GM19023 (cell line): ENCODE measurements around the gene DNM2.
A peak's percentile ranks its signal among the peaks of the same experiment; 100 is the strongest.

Experiments used
- ATAC-seq: cut with Tn5 transposase; IDR thresholded peaks from one replicate; pipeline ENCODE4 v1.9.1; 2021; ENCODE audit warnings: mild to moderate bottlenecking, moderate library complexity; ENCODE audit not compliant: unreplicated experiment

Gene DNM2

DNA sequence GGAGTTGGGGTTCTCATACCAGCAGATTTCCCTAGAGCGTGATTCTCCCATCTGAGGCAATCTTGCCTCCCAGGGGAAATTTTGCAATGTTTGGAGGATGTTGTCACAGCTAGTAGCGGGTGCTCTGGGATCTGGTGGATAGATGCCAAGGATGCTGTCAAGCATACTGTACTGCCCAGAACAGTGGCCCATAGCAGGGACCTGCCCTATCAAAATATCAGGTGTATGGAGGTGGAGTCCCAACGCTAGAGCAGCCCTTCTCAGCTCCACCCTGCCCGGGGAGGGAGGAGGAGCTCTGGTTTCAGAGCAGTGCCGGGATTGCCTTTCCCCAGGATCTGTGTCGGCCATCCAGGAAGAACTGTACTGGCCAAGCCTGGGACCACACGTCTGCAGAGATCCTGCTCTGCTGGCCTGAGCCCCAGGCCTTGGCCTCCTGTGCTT lies 27.5 kb upstream of the DNM2 start:
- no peak for ATAC-seq

DNA sequence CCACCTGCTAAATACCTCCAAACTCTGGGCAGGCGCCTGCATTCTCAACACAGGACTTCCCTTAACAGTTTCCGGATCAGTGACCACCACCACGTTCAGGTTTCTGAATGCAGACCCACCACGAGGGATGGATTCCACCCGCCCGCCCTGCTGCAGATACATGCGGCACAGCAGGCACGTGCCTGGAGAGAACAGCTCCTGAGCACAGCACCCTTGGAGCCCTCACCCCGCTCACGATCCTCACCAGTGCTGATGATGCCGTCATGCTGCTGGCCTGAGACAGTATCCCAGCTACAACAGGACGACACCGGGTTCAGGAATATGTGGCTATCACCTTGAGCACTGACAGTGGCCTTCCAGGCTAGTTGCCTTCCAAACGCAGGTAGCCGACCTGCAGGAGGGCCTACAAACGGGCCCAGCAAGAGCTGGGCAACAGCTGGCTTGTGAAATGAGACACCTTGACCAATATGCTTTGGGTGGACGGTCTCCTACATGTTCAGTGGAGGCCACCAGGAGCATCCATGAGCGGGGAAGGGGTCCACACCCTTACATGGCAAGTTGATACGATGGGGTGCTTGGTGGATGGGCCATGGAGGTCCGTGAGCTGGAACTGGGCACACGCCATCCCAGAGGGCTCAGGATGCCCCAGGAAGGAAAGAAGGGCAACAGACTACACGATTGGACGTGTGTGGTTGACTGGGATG lies 26.5 kb upstream of the DNM2 start:
- ATAC-seq, result no peak

DNA sequence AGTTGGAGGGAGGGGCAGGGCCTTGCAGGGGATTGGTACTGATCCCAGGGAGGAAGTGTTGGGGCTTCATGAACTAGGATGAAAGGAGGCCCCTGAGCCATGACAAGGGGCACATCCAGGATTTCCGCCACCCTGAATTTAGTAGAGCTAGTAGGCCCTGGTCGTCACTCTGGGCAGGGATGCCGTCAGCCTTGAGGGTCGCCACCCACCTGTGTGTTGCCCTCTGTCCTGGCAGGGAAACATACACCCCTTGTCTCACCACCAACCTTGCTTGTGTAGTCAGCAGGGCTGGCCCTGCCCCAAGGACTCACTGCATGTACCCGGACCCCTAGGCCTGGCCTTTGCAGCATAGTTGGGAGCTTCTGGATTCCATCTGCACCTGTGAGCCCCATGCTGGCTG lies 26.0 kb upstream of the DNM2 start:
- ATAC-seq, result no peak

DNA sequence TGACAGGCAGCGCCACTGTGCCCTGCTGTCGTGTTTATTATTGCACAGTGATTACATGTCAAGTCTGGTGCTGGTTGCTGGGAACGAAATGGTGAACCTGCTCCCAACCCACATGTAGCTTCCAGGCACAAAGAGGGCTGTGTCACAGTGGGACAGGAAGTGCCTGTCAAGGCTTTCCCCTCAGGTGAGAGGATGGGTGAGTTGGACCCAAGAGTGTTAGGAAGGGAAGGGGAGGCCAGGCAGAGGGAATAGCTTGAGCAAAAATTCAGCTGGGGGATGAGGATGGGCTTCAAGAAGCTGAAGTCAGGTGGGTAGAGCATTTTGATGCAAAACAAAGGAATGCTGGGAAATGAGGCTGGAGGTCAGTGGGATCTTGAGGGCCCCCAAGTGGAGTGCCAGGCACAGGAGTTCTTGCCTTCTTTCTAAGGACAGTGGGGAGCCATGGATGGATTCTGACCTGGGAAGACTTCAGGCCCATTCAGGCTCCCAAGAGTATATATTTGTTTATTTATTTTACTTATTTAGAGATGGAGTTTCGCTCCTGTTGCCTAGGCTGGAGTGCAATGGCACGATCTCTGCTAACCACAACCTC lies 25.1 kb upstream of the DNM2 start:
- ATAC-seq, result no peak

DNA sequence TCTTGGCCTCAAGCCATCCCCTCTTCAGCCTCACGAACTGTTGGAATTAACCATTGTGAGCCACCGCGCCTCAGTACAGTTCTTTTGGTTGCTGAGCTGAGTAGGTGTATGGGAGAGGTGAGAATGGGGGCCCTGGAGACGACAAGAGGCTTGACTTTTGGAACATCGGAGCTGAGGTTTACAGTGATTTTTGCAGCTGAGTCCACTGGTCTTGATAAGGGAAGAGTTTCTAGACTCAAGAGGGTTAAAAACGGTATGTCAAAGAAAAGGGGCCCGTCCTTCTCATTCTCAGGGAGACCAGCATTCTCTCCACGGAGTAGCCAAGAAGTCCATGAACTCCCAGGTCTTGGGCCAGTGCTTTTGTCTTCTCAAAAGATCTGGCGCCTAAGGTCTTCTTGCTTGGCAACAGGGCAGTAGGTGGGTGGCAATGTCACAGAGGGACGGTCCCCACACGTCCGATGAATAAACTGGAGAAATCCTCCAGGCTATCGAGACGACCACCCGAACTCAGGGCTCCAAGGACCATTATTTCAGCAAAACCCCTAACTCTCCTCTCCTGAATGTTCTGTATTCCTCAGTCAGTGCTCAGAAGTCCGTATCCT lies 23.1 kb upstream of the DNM2 start:
- ATAC-seq, result no peak

DNA sequence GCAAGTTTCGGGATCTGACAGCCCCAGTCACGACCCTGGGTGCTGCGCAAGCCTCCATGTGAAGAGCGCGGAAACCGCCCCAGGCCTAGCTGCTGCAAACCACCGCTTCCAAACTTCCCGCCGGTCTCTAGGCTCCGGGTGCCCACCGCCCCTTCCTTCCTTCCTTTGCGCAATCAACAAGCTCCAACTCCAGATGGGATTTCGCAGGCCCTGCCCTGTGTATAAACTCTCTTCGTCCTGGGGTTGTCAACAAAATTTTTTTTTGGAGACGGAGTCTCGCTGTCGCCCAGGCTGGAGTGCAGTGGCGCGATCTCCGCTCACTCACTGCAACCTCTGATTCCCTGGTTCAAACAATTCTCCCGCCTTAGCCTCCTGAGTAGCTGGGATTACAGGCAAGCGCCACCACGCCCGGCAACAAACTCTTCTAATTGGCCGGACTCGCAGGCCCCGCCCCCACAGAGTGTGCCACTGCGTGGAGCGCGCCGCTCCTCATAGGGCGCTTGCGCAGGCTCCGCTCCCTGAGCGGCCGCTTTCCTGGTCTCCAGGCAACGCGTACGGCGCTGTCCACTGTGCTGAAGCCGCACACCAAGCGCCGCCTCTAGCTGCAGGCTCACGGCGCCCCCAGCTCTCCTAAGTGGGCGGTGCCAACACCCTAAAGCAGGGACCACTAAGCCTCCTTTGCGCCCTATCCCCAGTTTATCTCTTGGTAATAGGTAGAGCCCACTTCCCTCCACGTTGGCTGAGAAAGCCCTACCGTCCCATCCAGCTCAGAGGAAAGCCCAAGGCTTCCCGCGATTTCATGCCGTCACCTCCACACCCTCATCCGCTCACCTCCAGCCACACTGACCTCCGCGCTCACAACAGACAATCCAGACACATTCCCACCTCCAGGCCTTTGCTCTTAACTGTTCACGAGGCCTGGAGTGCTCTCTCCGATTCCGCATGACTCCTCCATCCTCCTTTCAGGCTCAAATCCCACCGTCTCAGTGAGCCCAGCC lies 22.2 kb upstream of the DNM2 start:
- ATAC-seq, result peak; percentile 71

DNA sequence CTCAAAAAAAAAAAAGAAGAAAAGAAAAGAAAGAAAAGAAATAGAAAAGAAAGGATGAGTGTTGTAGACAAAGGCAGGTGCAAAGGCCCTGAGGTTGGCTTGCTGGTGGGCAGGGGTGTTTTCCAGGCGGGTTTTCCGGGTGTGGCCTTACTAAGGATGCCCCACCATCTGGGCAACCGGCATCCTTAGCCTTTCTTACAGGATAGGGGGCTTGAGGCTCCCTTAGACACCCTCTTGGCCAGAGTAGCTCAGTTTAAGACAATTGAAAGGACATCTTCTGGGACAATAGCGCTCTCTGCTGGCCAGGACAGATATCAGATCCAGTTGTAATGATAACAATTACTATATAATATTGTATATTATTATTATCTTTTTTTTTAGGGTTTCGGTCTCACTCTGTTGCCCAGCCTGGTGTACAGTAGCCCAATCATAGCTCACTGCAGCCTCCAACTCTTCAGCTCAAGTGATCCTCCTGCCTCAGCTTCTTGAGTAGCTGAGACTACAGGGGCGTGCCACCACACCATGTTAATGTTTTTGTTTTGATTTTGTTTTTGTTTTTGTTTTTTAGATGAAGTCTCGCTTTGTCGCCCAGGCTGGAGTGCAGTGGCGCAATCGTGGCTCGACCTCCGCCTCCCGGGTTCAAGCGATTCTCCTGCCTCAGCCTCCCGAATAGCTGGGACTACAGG lies 18.1 kb upstream of the DNM2 start:
- no peak for ATAC-seq

DNA sequence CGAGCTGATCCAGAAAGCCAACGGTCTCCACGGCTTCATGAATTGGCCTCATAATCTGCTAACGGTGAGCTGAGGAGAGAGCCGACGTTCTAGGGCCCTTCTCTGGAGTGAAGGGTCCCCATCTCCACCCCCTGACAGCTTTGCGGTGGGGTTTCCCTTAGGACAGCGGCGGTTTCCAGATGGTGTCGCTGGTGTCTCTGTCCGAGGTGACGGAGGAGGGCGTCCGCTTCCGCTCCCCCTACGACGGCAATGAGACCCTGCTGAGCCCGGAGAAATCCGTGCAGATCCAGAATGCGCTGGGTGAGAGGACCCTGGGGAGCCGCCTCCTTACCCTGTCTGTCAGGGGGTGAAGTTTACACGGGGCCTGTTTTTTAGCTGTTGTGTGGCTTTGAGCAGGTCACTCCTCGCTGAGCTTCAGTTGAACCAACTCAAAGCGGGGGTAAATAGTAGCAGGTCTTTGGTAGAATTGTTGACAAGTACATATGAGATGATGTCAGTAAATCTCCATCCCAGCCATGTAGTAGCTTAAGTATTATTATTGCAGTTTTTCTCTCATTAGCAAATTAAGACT lies 15.8 kb upstream of the DNM2 start:
- peak; percentile 33 for ATAC-seq

DNA sequence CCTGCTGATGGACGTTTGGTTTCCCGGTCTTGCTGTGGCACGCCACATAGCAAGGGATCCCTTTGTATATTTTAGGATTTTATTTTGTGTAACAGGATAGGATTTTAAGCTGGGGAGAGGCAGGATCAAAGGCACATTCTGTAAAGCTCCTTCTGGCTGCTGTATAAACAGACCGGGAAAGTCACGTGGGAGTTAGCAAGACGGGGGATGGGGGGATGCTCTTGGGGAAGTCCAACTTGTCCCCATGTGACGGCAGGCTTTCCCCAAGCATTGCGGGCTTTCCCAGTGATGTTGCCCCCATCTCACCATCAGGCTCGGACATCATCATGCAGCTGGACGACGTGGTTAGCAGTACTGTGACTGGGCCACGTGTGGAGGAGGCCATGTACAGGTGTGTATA lies 10.9 kb upstream of the DNM2 start:
- no peak for ATAC-seq

DNA sequence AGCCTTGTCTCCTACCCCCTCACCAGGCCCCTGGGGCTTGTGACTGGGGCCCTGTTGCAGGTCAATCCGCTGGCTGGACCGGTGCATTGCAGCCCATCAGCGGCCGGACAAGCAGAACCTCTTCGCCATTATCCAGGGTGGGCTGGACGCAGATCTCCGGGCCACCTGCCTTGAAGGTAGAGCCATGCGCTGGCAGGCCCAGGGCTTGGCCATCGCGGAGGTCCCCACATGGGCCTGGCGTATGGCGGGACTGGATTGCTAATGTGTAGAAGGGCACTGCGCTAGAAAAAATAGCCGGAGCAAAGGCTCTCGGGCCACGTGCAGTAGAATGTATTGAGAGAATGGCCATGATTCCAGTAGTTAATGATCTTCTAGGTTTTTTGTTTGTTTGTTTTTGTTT lies 10.4 kb upstream of the DNM2 start:
- no peak for ATAC-seq

DNA sequence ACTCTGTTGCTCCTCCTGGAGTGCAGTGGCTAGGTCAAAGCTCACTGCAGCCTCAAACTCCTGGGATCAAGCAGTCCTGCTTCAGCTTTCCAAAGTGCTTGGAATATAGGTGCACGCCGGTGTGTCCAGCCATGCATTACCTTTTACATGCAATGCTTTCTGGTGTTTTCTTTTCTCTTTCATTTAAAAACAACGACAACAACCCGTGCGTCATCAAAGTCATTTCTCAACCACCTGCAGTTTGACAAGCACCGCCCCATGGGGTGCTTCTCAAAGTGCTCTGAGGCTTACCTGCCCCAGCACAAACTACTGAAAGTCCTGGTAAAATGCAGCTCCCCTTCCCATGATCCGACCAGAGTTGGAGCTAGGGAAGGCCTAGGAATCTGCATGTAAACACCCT lies 9.6 kb upstream of the DNM2 start:
- no peak for ATAC-seq

DNA sequence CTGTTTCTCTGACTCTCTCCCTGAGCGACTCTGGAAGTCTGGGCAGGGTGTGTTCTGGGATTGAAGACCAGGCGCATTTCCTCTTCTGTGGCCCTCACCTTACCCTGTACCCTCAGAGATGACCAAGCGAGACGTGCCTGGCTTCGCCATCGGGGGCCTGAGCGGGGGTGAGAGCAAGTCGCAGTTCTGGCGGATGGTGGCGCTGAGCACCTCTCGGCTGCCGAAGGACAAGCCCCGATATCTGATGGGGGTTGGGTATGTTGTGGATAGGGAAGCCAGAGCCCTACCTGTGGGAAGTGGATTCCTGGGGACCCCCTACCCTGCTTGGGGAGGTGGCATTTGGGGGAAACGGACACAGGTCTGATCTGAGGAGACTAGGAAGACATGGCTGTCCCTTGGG lies 5.8 kb upstream of the DNM2 start:
- no peak for ATAC-seq

DNA sequence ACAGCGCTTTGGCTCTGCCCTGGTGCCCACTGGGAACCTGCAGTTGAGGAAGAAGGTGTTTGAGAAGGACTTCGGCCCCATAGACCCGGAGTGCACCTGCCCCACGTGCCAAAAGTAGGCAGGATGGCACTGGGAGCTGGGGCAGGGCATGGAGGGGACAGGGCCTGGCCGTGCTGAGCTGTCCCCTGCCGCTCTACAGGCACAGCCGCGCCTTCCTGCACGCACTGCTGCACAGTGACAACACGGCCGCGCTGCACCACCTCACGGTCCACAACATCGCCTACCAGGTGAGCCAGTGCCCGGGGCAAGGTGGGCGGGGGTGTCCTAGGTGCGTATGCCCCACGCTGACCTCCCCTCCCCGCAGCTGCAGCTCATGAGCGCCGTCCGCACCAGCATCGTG lies 5.1 kb upstream of the DNM2 start:
- no peak for ATAC-seq

DNA sequence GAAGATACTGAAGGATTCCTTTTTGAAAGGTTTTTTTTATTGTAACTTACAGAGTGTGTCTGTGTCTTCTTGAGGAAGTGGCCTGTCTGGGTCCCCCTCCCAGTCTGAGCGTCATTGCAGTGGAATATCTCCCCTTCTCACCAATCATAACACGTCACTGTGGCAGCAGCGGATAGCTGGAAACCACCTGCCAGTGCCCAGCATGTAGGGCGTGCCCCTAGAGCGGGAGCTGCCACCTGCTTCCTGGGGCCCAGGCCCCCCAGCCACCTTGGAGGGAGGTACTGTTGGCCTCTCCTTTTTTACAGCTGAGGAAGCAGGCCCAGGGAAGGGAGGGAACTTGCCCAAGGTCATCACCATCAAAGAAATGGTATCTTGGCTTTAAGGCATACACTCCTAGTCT lies 4.6 kb upstream of the DNM2 start:
- no peak for ATAC-seq

DNA sequence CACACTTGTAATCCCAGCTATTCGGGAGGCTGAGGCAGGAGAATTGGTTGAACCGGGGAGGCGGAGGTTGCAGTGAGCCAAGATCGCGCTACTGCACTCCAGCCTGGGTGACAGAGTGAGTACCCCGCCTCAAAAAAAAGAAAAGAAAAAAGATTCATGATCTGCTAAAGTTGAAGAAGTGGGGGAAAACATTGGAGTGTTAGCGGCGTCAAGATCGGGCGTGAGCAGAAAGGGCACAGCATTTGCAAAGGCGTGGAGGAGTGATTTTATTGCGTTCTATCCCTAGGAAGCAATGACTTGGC lies 874 bp upstream of the DNM2 start:
- ATAC-seq, result no peak

DNA sequence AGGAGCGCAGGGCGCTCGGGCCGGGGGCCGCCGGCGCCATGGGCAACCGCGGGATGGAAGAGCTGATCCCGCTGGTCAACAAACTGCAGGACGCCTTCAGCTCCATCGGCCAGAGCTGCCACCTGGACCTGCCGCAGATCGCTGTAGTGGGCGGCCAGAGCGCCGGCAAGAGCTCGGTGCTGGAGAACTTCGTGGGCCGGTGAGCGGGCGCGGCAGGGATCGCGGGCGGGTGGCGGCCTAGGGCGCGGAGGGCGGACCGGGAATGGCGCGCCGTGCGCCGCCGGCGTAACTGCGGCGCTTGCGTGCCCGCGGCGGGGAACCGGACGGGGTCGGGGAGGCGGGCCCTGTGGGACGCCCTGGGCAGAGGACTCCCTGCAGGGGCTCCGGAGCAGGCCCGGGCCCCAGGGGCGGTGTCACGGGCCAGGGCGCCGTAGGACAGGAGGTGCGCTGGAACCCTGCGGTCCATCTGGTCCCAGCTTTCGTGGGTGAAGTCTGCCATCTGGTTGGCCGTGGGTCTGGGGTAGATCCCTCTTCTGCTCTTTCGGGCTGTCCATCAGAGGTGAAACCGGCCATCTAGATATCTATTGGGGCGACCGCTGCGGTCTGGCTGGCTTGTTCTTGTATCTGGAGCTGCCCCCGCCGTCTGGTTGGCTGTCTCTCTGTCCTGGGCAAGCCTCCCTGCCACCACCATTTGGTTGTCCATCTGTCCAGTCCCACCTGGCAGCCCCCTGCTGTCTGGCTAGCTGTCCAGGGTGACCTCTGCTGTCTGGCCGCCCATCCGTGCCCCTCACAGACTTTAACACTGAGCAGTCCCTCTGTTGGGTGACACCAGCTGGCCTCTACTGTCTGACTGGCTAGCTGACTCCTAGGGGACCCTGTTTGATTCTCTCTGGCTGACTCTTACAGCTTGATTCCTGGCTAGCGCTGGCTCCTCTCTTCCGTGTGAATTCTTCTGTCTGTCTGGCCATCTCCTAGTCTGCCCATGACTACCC lies 622 bp downstream of the DNM2 start:
- ATAC-seq, result peak; percentile 19

DNA sequence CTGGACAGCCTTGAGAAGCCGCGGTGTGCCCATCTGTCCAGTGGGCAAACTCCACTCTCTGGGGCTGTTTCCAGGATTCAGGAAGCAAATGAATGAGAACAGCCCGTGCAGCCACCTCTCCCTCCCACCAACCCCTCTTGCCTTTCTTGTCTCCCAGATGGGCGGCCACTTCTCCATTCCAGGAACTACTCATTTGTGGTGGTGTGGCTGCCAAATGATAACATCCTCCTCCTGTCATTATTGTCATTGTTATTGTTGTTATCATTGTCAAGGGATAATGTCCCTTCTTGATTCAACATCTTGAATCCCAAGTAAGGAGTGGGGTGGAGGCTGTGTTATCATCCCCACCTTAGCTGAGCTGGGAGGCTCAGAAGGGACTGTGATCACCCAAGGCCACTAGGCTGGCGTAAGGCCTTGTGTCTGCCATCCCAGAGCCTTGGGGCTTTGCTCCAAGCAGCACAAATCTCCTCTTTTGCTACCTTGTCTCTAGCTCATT lies 1.6 kb downstream of the DNM2 start:
- no peak for ATAC-seq

DNA sequence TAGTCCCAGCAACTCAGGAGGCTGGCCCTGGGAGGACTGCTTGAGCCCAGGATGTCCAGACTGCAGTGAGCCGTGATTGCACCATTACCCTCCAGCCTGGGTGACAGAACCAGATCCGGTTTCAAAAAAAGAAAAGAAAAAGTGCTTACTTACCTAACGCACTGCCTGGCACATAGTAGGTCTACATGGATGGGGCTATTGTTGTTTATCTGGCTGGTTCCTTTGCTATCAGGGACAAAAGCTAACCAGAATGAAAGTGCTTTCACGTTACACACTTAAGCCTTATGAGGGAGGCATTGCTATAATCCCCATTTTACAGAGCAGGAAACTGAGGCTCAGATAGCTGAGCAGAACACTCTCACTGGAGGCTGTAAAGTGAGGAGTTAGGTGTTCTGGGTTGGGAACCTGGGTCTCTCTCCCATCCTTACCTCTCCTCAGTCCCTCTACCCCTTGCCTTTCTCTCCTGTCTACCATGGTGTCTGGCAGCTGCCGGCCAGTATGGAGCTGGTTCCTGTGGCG lies 2.8 kb downstream of the DNM2 start:
- ATAC-seq, result no peak

DNA sequence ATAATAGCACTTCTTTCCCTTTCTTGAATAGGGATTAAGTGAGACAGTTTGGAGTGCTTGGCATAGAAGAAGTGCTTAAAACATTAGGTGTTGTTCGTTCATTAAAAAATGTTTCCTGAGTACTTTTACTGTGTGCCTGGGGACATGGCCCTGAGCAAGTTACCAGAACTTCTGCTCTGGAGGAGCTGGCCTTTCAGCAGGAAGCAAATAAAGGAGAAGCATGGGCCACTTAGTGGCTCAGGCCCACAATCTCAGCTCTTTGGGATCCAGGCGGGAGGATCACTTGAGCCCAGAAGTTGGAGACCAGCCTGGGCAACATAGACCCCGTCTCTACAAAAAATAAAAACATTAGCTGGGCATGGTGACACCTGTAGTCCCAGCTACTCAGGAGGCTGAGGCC lies 5.7 kb downstream of the DNM2 start:
- no peak for ATAC-seq
